ENCODE measurements around the gene KCNIP1.

DNA sequence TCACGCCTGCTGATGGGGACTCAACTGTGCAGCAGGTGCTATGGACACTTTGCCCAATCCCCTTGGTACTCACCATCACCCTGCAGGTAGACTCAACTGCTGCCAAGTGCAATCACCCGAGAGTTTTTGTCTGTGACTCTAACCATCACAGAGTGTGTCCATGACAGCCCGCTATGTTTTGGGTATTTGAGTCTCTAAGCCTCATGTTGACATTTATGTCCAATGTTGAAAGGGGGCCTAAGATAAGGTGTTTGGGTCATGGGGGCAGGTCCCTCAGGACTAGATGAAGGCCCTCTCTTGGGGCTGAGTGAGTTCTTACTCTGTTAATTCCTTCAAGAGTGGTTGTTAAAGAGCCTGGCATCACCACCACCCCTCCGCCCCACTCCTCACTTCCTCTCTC is 235.6 kb downstream of the KCNIP1 start:
- TF ChIP-seq, protein P1, sequence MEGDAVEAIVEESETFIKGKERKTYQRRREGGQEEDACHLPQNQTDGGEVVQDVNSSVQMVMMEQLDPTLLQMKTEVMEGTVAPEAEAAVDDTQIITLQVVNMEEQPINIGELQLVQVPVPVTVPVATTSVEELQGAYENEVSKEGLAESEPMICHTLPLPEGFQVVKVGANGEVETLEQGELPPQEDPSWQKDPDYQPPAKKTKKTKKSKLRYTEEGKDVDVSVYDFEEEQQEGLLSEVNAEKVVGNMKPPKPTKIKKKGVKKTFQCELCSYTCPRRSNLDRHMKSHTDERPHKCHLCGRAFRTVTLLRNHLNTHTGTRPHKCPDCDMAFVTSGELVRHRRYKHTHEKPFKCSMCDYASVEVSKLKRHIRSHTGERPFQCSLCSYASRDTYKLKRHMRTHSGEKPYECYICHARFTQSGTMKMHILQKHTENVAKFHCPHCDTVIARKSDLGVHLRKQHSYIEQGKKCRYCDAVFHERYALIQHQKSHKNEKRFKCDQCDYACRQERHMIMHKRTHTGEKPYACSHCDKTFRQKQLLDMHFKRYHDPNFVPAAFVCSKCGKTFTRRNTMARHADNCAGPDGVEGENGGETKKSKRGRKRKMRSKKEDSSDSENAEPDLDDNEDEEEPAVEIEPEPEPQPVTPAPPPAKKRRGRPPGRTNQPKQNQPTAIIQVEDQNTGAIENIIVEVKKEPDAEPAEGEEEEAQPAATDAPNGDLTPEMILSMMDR (IDR thresholded peaks at IDR 0.05): no peak
- no peak for TF ChIP-seq POLR2AphosphoS5 (IDR thresholded peaks at IDR 0.05; ENCODE audit: insufficient read depth in 1 of 2, low read depth in 1 of 2)
